Urothelium cell line (cell line): ENCODE data around the gene UNC5A.
A peak's percentile ranks its signal among the peaks of the same experiment; 100 is the strongest.

Source experiments
- DNase-seq: peaks from one replicate; pipeline ENCODE4 v3.0.0; 2011; ENCODE audit warnings: low spot score, mixed read lengths
- FAIRE-seq: peaks from 2 replicates; lab custom pipeline; 2011; peaks lifted over from hg19 to GRCh38; lab: Jason Lieb, UNC

Gene UNC5A

DNA sequence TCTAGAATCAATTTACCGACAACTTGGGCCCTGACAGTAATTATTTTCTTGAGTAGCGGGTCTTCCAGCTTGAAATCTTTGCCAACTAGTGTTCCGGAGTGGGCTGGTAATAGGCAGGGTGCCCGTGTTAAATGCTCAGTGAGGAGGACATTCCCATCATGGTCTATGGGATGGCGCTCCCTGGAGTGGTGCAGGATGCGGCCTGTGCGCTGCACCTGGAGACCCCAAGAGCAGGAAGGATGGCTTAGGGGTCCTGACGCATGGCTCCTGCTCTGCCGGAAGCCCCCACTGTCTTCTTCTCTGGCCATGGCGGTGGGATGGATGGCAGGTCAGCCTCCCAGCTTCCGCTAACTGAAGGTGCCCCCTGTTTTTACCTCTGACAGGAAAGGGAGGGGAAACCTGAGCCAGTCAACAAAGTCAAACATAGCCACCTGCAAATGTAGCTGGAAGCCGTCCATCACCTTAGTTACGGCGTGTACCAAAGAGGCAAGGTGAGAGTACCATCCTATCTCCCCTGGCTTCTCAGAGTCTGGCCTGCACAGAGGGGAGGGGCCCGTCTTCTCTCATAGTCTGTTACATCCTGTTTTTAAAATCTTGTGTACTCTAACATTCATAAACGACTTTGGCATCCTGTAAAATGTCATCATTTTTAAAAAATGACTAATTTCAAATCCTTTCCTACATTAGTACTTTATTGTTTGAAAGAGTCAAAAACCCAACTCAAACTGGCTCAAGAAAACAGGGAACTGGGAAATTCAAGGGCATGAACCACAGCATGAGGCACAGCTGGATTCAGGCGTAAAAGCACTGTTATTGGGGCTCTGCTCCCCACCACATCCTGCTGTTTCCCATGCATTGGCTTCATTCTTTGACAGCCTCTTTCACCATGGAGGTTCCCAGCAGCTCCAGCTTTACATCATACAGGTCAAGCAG, 28.5 kb upstream of the UNC5A start:
- DNase-seq = no peak
- no peak for FAIRE-seq

DNA sequence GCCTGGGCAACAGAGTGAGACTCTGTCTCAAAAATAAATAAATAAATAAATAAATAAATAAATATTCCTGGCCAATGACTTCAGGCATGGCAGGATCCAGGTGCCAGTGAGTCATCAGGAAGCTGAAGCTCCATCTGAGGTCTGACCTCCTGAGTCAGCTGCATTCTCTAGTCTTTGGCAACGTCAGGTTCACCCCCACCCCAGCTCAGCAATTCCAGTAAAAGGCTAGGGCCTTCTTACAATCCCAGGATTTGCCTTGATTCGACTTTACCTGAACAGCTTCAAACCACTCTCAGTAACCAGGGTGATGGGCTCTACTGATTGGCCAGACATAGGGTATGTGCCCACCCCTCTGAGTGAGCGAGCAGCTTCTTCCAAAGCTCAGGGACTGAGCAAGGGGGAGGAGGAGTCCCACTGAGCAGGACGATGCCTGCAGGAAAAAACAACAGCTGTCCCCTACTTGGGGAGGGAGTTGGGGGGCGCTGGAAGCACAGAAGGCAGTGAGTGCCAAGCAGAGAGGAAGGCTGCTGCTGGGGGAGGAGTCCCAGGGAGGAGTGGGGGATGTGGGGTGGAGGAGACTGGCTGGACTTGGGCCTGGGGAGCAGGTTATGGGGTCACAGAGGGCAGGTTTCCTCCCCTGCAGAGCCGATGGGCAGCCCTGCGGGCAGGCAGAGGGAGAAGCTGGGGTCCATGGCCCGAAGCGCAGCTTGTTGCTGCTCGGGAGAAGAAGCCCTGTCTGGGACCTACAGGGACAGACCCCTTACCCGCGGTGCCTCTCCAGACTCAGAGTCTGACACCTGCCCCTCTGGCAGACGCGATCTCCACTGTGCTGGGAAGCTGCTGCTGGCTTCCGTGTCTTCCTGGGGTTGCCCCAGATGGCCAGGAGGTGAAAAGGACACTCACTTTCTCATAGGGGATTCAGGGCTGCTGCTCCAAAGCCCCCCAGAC, 25.9 kb upstream of the UNC5A start:
- DNase-seq = peak; percentile 95
- peak; percentile 50 for FAIRE-seq

DNA sequence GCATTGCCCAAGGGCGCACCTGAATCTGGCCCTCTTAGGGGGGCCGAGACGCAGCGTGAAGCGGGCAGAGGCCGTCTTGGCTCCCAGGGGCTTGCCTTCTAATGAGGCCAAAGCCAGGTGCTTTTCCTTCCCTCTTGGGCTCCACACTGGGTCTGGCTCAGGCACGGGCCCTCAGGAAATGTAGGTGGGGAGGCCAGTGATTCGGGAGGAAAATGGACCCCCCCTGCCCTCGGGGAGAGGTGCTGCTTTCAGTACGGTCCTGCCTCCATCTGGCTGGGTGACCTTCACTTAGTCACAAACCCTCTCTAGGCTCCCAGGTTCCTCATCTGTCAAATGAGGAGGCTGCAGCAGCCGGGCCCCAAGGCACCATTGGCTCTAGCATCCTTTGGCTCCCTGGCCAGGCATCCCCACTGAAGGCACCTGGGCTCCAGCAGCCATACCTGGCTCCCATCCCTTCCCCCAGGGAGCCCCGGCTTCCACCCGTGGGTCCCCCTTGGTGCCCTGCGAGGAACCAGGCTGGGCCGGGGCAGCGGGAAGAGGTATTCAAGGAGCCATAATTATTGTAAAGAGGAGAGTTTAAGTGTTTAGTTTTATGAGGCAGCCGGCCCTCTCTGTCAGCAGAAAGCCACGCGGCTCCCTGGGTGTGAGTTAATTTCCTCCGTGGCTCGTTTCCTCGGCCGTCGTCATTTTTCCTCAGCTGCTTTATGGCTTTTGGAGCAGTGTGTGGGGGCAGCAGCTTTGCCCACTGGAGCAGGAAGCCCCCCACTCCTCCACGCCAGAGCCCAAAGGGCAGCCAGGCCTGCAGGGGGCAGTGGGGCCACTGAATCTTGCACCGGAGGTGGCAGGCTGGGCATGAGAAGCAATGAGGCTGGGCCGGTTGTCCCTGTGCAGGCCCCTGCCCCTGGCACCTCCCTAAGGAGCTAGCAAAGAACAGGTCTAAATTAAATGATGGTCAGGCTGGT, 24.9 kb upstream of the UNC5A start:
- FAIRE-seq (no peak), DNase-seq (no peak)

- FAIRE-seq = no peak
- DNase-seq = no peak
Measured at GRCh38 chr5:176787676-176788075, 22.7 kb upstream of the UNC5A start.

GRCh38 chr5:176788091-176788490, 22.3 kb upstream of the UNC5A start:
- FAIRE-seq (no peak), DNase-seq (no peak)

GRCh38 chr5:176788941-176789872, 21.2 kb upstream of the UNC5A start:
- FAIRE-seq (no peak), DNase-seq (no peak)

DNA sequence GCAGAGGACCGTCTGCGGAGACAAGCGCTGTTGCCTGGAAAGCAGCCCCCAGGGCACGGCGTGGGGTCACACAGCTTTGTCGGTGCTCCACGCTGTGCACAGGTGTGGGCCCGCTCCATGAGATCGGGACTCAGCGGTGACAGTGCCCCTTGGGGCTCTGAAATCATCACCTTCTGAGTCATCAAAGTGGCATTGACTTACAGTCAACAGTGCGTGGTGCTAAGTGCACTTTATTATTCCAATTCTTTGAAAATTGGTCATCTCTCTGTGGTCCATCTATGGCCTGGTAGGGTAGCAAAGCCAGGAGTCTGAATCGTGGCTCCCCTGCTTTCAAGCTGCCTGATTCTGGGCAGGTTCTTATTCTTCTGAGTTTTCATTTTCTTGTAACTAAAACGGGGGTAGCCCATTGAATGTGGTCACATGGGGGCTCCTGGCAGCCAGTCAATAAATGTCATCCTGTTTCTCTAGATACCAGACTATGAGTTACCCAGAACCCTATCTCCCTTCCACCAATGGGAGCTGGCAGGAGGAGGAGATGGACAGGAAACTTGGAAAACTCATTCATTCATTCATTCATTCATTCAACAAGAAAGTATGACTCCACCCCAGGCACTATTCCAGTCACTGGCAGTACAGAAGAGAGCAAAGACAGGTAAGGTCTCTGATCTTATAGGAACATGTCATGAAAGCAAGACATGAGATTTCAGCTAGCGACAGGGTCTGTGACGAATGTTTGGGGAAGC, 20.3 kb upstream of the UNC5A start:
- FAIRE-seq (no peak), DNase-seq (peak; percentile 35)

DNA sequence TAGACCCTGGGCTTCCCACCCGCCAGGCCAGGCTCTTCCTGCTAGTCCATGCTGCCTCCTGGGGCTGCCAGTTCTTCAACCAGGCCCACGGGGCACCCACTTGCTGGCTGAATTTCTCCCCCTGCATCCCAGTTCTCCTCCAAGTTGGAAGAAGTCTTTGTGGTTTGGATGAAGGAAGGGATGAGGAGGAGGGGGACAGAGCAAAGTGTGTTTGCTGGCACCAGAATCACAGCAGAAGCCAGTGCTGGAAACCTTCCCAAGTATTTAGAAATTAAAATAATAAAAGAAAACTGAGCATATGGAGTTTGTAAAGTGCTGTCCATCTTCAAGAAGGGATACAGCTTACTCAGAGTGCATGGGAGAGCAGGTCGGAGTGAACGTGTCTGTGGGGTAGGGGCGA, 19.4 kb upstream of the UNC5A start:
- FAIRE-seq = no peak

GRCh38 chr5:176792655-176793342, 17.6 kb upstream of the UNC5A start:
- no peak for FAIRE-seq

More for the DNA sequence above, 19.4 kb upstream of the UNC5A start:
- DNase-seq = no peak

GRCh38 chr5:176793343-176793699, 17.0 kb upstream of the UNC5A start:
- DNase-seq (no peak), FAIRE-seq (no peak)

More at GRCh38 chr5:176792655-176793342, 17.6 kb upstream of the UNC5A start:
- DNase-seq = no peak

GRCh38 chr5:176793736-176794135, 16.6 kb upstream of the UNC5A start:
- no peak for FAIRE-seq

GRCh38 chr5:176794509-176794908, 15.8 kb upstream of the UNC5A start:
- no peak for FAIRE-seq
- DNase-seq = no peak

More at GRCh38 chr5:176793736-176794135, 16.6 kb upstream of the UNC5A start:
- DNase-seq = no peak

DNA sequence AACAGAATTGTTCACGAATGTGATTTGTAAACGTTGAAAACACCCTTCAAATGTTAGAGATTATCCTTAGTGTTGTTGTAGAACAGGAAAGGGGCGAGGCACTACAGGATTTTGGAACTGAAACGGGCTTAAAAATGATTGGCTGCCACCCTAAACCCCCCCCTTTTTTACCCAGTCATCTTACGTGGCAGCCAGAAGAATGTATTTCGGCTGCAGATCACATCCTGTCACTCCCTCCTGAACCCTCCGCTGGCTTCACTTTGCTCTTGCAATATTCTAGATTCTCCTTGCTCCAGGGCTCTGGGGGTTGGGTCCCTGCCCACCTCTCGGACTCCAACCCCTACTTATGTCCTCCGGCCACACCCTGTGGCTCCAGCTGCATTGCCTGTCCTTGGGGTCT, 13.9 kb upstream of the UNC5A start:
- DNase-seq (peak; percentile 65), FAIRE-seq (no peak)

GRCh38 chr5:176796970-176797369, 13.4 kb upstream of the UNC5A start:
- DNase-seq (no peak), FAIRE-seq (no peak)

GRCh38 chr5:176797456-176798050, 12.8 kb upstream of the UNC5A start:
- FAIRE-seq = no peak

DNA sequence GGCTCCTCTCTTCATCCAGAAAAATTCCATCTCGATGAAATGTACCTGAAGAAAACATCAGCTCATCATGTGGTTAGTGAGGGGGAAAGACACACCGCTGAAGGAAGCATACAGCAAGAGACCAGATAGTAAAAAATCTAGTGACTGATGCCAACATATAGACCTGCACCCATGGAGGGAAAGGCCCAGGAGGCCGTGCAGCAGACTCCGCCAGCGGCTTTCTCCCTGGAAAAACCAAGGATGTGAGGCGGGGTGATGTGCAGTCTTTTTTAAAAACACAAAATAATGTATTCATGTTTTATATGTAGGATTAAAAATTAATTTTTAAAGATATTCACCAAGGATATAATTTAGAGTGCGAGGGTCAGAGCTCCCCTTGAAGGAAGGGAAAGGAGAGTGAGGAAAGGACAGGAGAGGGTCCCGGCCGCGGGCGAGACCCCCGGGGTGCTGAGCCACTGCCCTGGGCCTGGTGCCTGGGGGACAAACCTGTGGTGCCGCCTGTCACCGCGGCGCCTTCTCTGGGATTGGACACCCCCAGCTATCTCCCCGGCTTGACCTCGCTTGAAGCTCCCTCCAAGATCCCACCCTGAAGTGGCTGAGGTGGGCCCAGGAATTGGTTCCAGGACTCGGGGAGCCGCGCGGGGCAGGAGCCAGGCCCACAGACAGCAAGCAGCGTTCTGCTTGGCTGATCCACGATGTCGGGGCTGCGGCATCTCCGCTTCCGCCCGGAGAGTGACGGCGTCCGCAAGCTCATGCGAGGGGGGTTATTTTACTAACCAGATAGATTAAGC, 12.1 kb upstream of the UNC5A start:
- no peak for FAIRE-seq
- DNase-seq = no peak

More at GRCh38 chr5:176797456-176798050, 12.8 kb upstream of the UNC5A start:
- no peak for DNase-seq

DNA sequence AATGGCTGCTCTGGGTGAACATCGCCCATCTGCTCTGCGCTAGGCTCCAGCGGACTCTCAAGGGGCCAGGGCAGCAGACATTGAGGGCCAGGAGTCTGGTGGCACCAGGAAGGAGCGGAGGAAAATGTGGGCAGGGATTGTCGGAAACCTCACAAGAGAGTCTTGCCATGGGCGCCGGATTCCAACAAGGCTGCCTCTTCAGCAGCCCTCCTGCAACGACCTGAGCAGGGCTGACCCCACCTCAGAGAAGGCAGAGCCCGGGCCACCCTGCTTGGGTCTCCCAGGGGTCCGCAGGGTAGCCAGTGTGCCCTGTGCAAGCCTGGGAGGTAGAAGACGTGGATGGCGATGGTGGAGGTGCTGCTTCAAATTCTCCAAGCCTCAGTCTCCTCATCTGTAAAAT, 11.4 kb upstream of the UNC5A start:
- no peak for FAIRE-seq

More for the DNA sequence above, 11.4 kb upstream of the UNC5A start:
- DNase-seq = no peak
